CD14-positive monocyte (primary cell): ENCODE results near the gene PELI2. TPM values are rescaled to one million over a fixed set of nuclear protein-coding genes. Genes with fewer than 3 reads are reported as not detected.
A peak's percentile ranks its signal among the peaks of the same experiment; 100 is the strongest.

Experiments
- DNase-seq, 3 donors: peaks; one replicate each; pipeline ENCODE4 v3.0.0-alpha.2; 2011 to 2022
- H2AFZ ChIP-seq: 2 replicates; pipeline ENCODE4 v1.6.0; 2012; ENCODE audit warnings: mild to moderate bottlenecking, low read depth, low read length, inconsistent platforms; ENCODE audit not compliant: insufficient read depth, poor library complexity, severe bottlenecking
- H3K27ac ChIP-seq, 2 donors: 1 replicate in 1 of 2; 2 replicates in 1 of 2; pipeline ENCODE4 v1.5.1; 2012 to 2013; ENCODE audit warnings: low read length in 2 of 2, control low read depth in 1 of 2, inconsistent platforms in 1 of 2, low read depth in 1 of 2, mild to moderate bottlenecking in 1 of 2
- H3K27me3 ChIP-seq, 2 donors: one replicate each; pipeline versions ENCODE4 v1.6.0 to v1.6.1; 2011 to 2013; ENCODE audit warnings: low read length in 2 of 2; ENCODE audit not compliant: control insufficient read depth in 2 of 2, insufficient read depth in 2 of 2
- H3K36me3 ChIP-seq, 2 donors: replicated peaks in 1 of 2; 1 replicate in 1 of 2; 2 replicates in 1 of 2; pipeline versions ENCODE4 v1.5.1 to v1.6.1; 2012 to 2013; ENCODE audit warnings: low read length in 2 of 2, control low read depth in 1 of 2, inconsistent platforms in 1 of 2, mild to moderate bottlenecking in 1 of 2; ENCODE audit not compliant: insufficient read depth in 2 of 2, control insufficient read depth in 1 of 2
- H3K4me1 ChIP-seq, 2 donors: 1 replicate in 1 of 2; 2 replicates in 1 of 2; pipeline versions ENCODE4 v1.5.1 to v1.6.1; 2012 to 2013; ENCODE audit warnings: low read length in 2 of 2, control low read depth in 1 of 2, inconsistent platforms in 1 of 2, mild to moderate bottlenecking in 1 of 2, moderate library complexity in 1 of 2; ENCODE audit not compliant: insufficient read depth in 2 of 2, control insufficient read depth in 1 of 2
- H3K4me2 ChIP-seq: replicated peaks from 2 replicates; pipeline ENCODE3; 2012; ENCODE audit warnings: low read length, moderate library complexity, mild to moderate bottlenecking; ENCODE audit not compliant: poor library complexity, severe bottlenecking; ENCODE audit errors: extremely low read depth
- H3K4me3 ChIP-seq, 3 experiments: fragments of 200-600 bp in 1 of 3; sonication (generic) in 1 of 3; replicated peaks in 1 of 3; 1 replicate in 2 of 3; 2 replicates in 1 of 3; pipeline ENCODE4 v1.5.1; 2011 to 2013; ENCODE audit warnings: low read length in 3 of 3, mild to moderate bottlenecking in 3 of 3, control low read depth in 2 of 3, low read depth in 2 of 3, inconsistent platforms in 1 of 3, moderate library complexity in 1 of 3
- H3K79me2 ChIP-seq: 2 replicates; pipeline ENCODE4 v1.6.0; 2012; ENCODE audit warnings: mild to moderate bottlenecking, control low read depth, inconsistent platforms, low read length, moderate library complexity; ENCODE audit not compliant: insufficient read depth
- H3K9ac ChIP-seq: 2 replicates; pipeline ENCODE4 v1.6.0; 2017; ENCODE audit warnings: low read length, mild to moderate bottlenecking; ENCODE audit not compliant: insufficient read depth, poor library complexity, severe bottlenecking
- H3K9me3 ChIP-seq, 2 donors: replicated peaks in 1 of 2; 1 replicate in 1 of 2; 2 replicates in 1 of 2; pipeline versions ENCODE4 v1.5.1 to v1.6.1; 2012 to 2013; ENCODE audit warnings: low read length in 2 of 2, control low read depth in 1 of 2; ENCODE audit not compliant: control insufficient read depth in 1 of 2, insufficient read depth in 1 of 2
- H4K20me1 ChIP-seq: 2 replicates; pipeline ENCODE4 v1.6.0; 2012; ENCODE audit warnings: mild to moderate bottlenecking, low read length, control low read depth, moderate library complexity; ENCODE audit not compliant: insufficient read depth
- H3K27ac Mint-ChIP-seq, 7 donors: one replicate each; pipeline ENCODE4 v1.8.0; 2020; ENCODE audit warnings: mild to moderate bottlenecking in 7 of 7, mixed read lengths in 7 of 7, moderate library complexity in 6 of 7, inconsistent platforms in 2 of 7
- H3K27me3 Mint-ChIP-seq, 3 donors: one replicate each; pipeline ENCODE4 v1.8.0; 2021 to 2022; ENCODE audit warnings: low read depth in 3 of 3, mild to moderate bottlenecking in 3 of 3, mixed read lengths in 3 of 3, moderate library complexity in 3 of 3, inconsistent platforms in 1 of 3
- H3K36me3 Mint-ChIP-seq, 2 donors: one replicate each; pipeline ENCODE4 v1.8.0; 2020; ENCODE audit warnings: mixed read lengths in 2 of 2, inconsistent platforms in 1 of 2, mild to moderate bottlenecking in 1 of 2
- H3K4me1 Mint-ChIP-seq: one replicate; pipeline ENCODE4 v1.8.0; 2020; ENCODE audit warnings: mild to moderate bottlenecking, mixed read lengths
- H3K4me3 Mint-ChIP-seq, 2 donors: one replicate each; pipeline ENCODE4 v1.8.0; 2020; ENCODE audit warnings: mild to moderate bottlenecking in 2 of 2, mixed read lengths in 2 of 2, moderate library complexity in 1 of 2
- H3K9me3 Mint-ChIP-seq, 7 donors: one replicate each; pipeline ENCODE4 v1.8.0; 2020 to 2022; ENCODE audit warnings: mixed read lengths in 7 of 7, mild to moderate bottlenecking in 6 of 7, moderate library complexity in 6 of 7, inconsistent platforms in 2 of 7
- WGBS: methylation state at CpG from one replicate; pipeline ENCODE4 v1.1.5; 2013; ENCODE audit warnings: missing lambda C conversion rate; ENCODE audit not compliant: insufficient coverage; 5-methylcytosine and 5-hydroxymethylcytosine counted together
- intact Hi-C, 2 donors: fragments of 100-400 bp; cut with micrococcal nuclease; formaldehyde crosslinking; loops; one replicate each; pipeline versions ENCODE4 v1.15.0 to v1.15.1; 2023
- polyA plus RNA-seq, 3 donors: library from polyadenylated mRNA; depleted of rRNA in 1 of 3; unstranded in 2 of 3; stranded (reverse) in 1 of 3; fragments of 300-500 nt in 2 of 3; fragments of >200 nt in 1 of 3; fragmentation: Illumina TruSeq in 2 of 3; gene quantifications; 1 replicate in 2 of 3; 2 replicates in 1 of 3; pipeline ENCODE4 v1.2.3, GENCODE V29; 2012 to 2021
- TF ChIP-seq, protein P1 (sequence below): fragments of 200-600 bp; IDR thresholded peaks from one replicate; pipeline ENCODE4 v1.8.0; 2022; ENCODE audit warnings: antibody characterized with exemption, mild to moderate bottlenecking

Gene PELI2
- polyA plus RNA-seq, 3 donors, result 10.1 to 35.8 (median 12.5) TPM

GRCh38 chr14:56198438-56198837 lies 80.2 kb downstream of the PELI2 start:
- peaks cover 2 to 12% of the 10 kb centered on the region in 2 donors for H3K36me3 ChIP-seq
- no peak overlapping the region for H3K4me3 ChIP-seq
- no peak overlapping the region for H3K9ac ChIP-seq
- no peaks in the 10 kb centered on the region for H3K9me3 ChIP-seq
- peaks cover 8 to 9% of the 10 kb centered on the region in 2 donors for H3K36me3 Mint-ChIP-seq
- H3K4me2 ChIP-seq, result no peak overlapping the region
- no peak overlapping the region for H2AFZ ChIP-seq
- peak overlapping the region in 1 of 2 donors; percentile 52 for H3K27ac ChIP-seq
- H3K27ac Mint-ChIP-seq, result no peak overlapping the region
- WGBS, result 91% methylated on average over 2 of the region's 2 CpGs
- H3K79me2 ChIP-seq, result peaks cover 76% of the 10 kb centered on the region
- peaks cover 11 to 17% of the 10 kb centered on the region in 2 donors for H3K4me1 ChIP-seq
- no peak overlapping the region for H3K4me3 Mint-ChIP-seq
- H3K4me1 Mint-ChIP-seq, result peaks cover 20% of the 10 kb centered on the region
- DNase-seq, result no peak
- no peaks in the 10 kb centered on the region for H3K27me3 ChIP-seq
- H3K27me3 Mint-ChIP-seq, result no peaks in the 10 kb centered on the region
- H3K9me3 Mint-ChIP-seq, result no peaks in the 10 kb centered on the region
- TF ChIP-seq, protein P1, sequence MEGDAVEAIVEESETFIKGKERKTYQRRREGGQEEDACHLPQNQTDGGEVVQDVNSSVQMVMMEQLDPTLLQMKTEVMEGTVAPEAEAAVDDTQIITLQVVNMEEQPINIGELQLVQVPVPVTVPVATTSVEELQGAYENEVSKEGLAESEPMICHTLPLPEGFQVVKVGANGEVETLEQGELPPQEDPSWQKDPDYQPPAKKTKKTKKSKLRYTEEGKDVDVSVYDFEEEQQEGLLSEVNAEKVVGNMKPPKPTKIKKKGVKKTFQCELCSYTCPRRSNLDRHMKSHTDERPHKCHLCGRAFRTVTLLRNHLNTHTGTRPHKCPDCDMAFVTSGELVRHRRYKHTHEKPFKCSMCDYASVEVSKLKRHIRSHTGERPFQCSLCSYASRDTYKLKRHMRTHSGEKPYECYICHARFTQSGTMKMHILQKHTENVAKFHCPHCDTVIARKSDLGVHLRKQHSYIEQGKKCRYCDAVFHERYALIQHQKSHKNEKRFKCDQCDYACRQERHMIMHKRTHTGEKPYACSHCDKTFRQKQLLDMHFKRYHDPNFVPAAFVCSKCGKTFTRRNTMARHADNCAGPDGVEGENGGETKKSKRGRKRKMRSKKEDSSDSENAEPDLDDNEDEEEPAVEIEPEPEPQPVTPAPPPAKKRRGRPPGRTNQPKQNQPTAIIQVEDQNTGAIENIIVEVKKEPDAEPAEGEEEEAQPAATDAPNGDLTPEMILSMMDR, result no peak
- peaks cover 99% of the 10 kb centered on the region for H4K20me1 ChIP-seq
- intact Hi-C loops, result no loop called here

DNA sequence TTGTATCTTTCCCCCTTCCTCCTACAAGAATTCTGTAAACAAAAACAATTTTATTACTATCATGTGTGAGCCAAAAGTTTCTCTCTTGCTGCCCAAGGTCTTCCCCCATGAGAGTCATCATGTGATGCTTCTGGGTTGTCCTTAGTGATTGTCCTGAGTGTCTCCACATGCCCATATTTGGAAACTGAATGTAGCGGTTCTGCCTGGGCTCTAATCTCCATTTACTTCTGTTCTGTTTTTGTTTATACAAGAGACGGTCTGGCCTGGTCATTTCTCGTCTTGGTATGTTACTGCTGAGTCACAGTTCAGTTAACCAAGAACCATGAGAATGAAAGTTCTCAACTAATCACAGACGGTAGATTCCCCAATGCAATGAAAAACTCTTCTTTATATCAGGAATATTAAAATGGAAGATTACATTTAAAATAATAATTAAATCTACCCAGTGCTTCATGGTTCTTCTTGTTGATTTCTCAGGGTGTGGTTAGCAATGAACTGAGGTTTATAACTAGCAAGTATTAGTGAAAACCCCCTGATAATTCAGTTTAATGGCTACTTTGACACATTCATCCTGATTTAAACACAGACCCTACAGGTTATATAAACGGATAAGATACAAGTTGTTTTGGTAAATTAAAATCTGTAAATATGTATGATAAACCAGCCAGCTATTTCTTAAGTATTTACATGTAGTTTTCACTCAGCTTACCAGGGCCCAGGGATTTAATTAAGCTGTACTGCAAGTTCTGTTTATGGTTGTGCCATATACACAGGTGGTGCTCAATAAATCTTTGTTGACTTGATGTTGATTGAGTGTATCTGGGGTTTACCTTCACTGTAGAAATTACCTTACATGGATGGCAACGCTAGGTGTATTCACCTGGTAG lies 81.1 kb downstream of the PELI2 start:
- Histone ChIP-seq H3K9ac (no peak overlapping the region), H4K20me1 (peaks cover 99% of the 10 kb centered on the region), H3K4me2 (peak overlapping the region; percentile 23), H3K4me1 (peaks cover 11 to 16% of the 10 kb centered on the region in 2 donors), H3K27me3 (no peaks in the 10 kb centered on the region), H3K36me3 (peaks cover 0 to 8% of the 10 kb centered on the region in 2 donors), H3K27ac (peak overlapping the region in 1 of 2 donors; percentile 52), H3K4me3 (no peak overlapping the region), H2AFZ (no peak overlapping the region), H3K79me2 (peaks cover 78% of the 10 kb centered on the region), H3K9me3 (no peaks in the 10 kb centered on the region)
- Mint-ChIP-seq H3K27me3 (no peaks in the 10 kb centered on the region), H3K36me3 (peaks cover 7 to 8% of the 10 kb centered on the region in 2 donors), H3K4me1 (peaks cover 17% of the 10 kb centered on the region), H3K27ac (no peak overlapping the region), H3K9me3 (no peaks in the 10 kb centered on the region), H3K4me3 (no peak overlapping the region)
- DNase-seq, result peak; percentile 71 to 84 (median 77)
- no CpG with 5 or more reads among the region's 6 CpGs for WGBS
- intact Hi-C loops, result no loop called here
- TF ChIP-seq, protein P1, result no peak
